ENCODE measurements around the gene PPFIA1.
A peak's percentile ranks its signal among the peaks of the same experiment; 100 is the strongest.
"Not testable (repeated sequence)": the region's sequence is repeated elsewhere in the genome, so short reads cannot be mapped to it uniquely, and the experiment has no call there.

PPFIA1 gene

GRCh38 chr11:70364745-70365543 lies 94.5 kb downstream of the PPFIA1 start:
- peak; percentile 91 for DNase-seq

- DNase-seq: no peak
Observed at GRCh38 chr11:70365544-70365927, 95.0 kb downstream of the PPFIA1 start.

GRCh38 chr11:70367071-70367470 lies 96.6 kb downstream of the PPFIA1 start:
- no peak for DNase-seq

GRCh38 chr11:70368961-70369360 lies 98.5 kb downstream of the PPFIA1 start:
- no peak for DNase-seq

- no peak for DNase-seq
Observed at GRCh38 chr11:70371241-70371640, 100.8 kb downstream of the PPFIA1 start.

GRCh38 chr11:70372076-70372475 lies 101.6 kb downstream of the PPFIA1 start:
- no peak for DNase-seq

GRCh38 chr11:70376621-70377020 lies 106.1 kb downstream of the PPFIA1 start:
- DNase-seq: no peak

GRCh38 chr11:70377645-70378044 lies 107.2 kb downstream of the PPFIA1 start:
- DNase-seq: no peak

- DNase-seq: no peak
Observed at GRCh38 chr11:70378506-70379134, 108.1 kb downstream of the PPFIA1 start.

GRCh38 chr11:70381350-70381749 lies 110.9 kb downstream of the PPFIA1 start:
- no peak for DNase-seq

- DNase-seq: no peak
Observed at GRCh38 chr11:70381872-70382861, 111.7 kb downstream of the PPFIA1 start.

GRCh38 chr11:70383664-70384565 lies 113.4 kb downstream of the PPFIA1 start:
- DNase-seq: no peak

GRCh38 chr11:70384566-70385152 lies 114.2 kb downstream of the PPFIA1 start:
- no peak for DNase-seq

GRCh38 chr11:70387564-70387963 lies 117.1 kb downstream of the PPFIA1 start:
- DNase-seq: no peak

GRCh38 chr11:70389201-70389600 lies 118.7 kb downstream of the PPFIA1 start:
- no peak for DNase-seq

GRCh38 chr11:70390882-70391281 lies 120.4 kb downstream of the PPFIA1 start:
- not testable (repeated sequence) for DNase-seq

GRCh38 chr11:70394211-70394950 lies 123.9 kb downstream of the PPFIA1 start:
- DNase-seq: no peak

- peak; percentile 23 for DNase-seq
Observed at GRCh38 chr11:70397336-70397982, 127.0 kb downstream of the PPFIA1 start.

- peak; percentile 83 for DNase-seq
Observed at GRCh38 chr11:70397983-70398833, 127.7 kb downstream of the PPFIA1 start, which contains the start of gene CTTN. TSS of gene CTTN (plus strand) at chr11:70398529. CDS start at chr11:70407298, 8,769 bp downstream.

Measured in GDM1 (cell line).